K562 (cell line): ENCODE results near the gene GP2. TPM values are rescaled to one million over a fixed set of nuclear protein-coding genes. Genes with fewer than 3 reads are reported as not detected.

ENCODE experiments used
- ATAC-seq: fragments of 200-7000 bp; cut with Tn5 transposase; 3 replicates; pipeline ENCODE4 v1.9.1; 2020; ENCODE audit warnings: moderate library complexity
- BruUV-seq: library from RNA; stranded (reverse); fragments of 400-500 nt; replicated peaks from 2 replicates; lab custom pipeline; 2021; lab: Mats Ljungman, UMichigan
- CTCF ChIA-PET: fragments of 300-600 bp; formaldehyde crosslinking; extraction: SDS; loops from one replicate; lab custom pipeline; 2021; ENCODE audit warnings: low intra/inter-chr PET ratio; lab: Yijun Ruan, JAX
- POLR2A ChIA-PET: fragments of 300-600, 350-650 bp; sonication (Branson Sonifier 250); formaldehyde crosslinking; extraction: SDS; loops from one replicate; lab custom pipeline; 2021; ENCODE audit warnings: antibody characterized with exemption, inconsistent platforms; lab: Yijun Ruan, JAX
- DNase-seq, 4 experiments: peaks; one replicate each; pipeline versions ENCODE4 v3.0.0 to v3.0.0-alpha.2; 2011 to 2018; ENCODE audit warnings: low spot score in 3 of 4, mixed read lengths in 3 of 4; ENCODE audit errors: extremely low read depth in 1 of 4
- FAIRE-seq: peaks from 2 replicates; lab custom pipeline; 2011; peaks lifted over from hg19 to GRCh38; lab: Jason Lieb, UNC
- H2AFZ ChIP-seq: 2 replicates; pipeline ENCODE4 v1.6.0; 2011; ENCODE audit warnings: low read depth, low read length, control low read depth, inconsistent platforms
- H3K27ac ChIP-seq: fragments of 200-600 bp; 3 replicates; pipeline ENCODE4 v1.8.0; 2011; ENCODE audit warnings: low read depth, mild to moderate bottlenecking, control low read depth, inconsistent platforms, low read length, moderate library complexity, mixed read lengths; ENCODE audit errors: extremely low read depth
- H3K27me3 ChIP-seq, 2 experiments: fragments of 300-600 bp in 1 of 2; 2 replicates in 1 of 2; 3 replicates in 1 of 2; pipeline versions ENCODE4 v1.6.0 to v1.8.0; 2011; ENCODE audit warnings: inconsistent platforms in 2 of 2, low read length in 2 of 2, mild to moderate bottlenecking in 1 of 2, mixed read lengths in 1 of 2, moderate library complexity in 1 of 2; ENCODE audit not compliant: control insufficient read depth in 2 of 2, insufficient read depth in 2 of 2
- H3K36me3 ChIP-seq: fragments of 300-600 bp; 3 replicates; pipeline ENCODE4 v1.8.0; 2011; ENCODE audit warnings: mild to moderate bottlenecking, low read length, inconsistent platforms; ENCODE audit not compliant: control insufficient read depth, insufficient read depth
- H3K4me1 ChIP-seq, 2 experiments: fragments of 200-600 bp in 1 of 2; replicated peaks in 1 of 2; 2 replicates in 1 of 2; 3 replicates in 1 of 2; pipeline versions ENCODE4 v1.5.1 to v1.8.0; 2011; ENCODE audit warnings: inconsistent platforms in 2 of 2, low read length in 2 of 2, mild to moderate bottlenecking in 1 of 2, mixed read lengths in 1 of 2, moderate library complexity in 1 of 2; ENCODE audit not compliant: control insufficient read depth in 2 of 2, insufficient read depth in 2 of 2
- H3K4me2 ChIP-seq: 2 replicates; pipeline ENCODE4 v1.6.1; 2011; ENCODE audit warnings: low read length, control low read depth, inconsistent platforms, mixed read lengths; ENCODE audit not compliant: insufficient read depth
- H3K4me3 ChIP-seq: fragments of 200-600 bp; sonication (generic), shearing (Covaris generic); 2 replicates; pipeline ENCODE4 v1.5.1; 2016; ENCODE audit warnings: control low read depth, inconsistent platforms
- H3K79me2 ChIP-seq: fragments of 200-600 bp; 3 replicates; pipeline ENCODE4 v1.8.0; 2011; ENCODE audit warnings: low read length, inconsistent platforms; ENCODE audit not compliant: control insufficient read depth, insufficient read depth
- H3K9ac ChIP-seq, 2 experiments: 2 replicates each; pipeline versions ENCODE4 v1.6.0 to v1.6.1; 2011; ENCODE audit warnings: low read depth in 2 of 2, low read length in 2 of 2, control low read depth in 1 of 2, inconsistent platforms in 1 of 2, mild to moderate bottlenecking in 1 of 2, mixed read lengths in 1 of 2; ENCODE audit not compliant: insufficient read depth in 1 of 2
- H3K9me1 ChIP-seq: one replicate; pipeline ENCODE4 v1.6.0; 2011; ENCODE audit warnings: inconsistent platforms, mild to moderate bottlenecking, low read length, moderate library complexity; ENCODE audit not compliant: control insufficient read depth, insufficient read depth
- H3K9me3 ChIP-seq: replicated peaks from 2 replicates; pipeline ENCODE4 v1.5.1; 2011; ENCODE audit warnings: low read depth, low read length, inconsistent platforms; ENCODE audit not compliant: control insufficient read depth, insufficient read depth
- H4K20me1 ChIP-seq: replicated peaks from 2 replicates; pipeline ENCODE4 v1.6.1; 2011; ENCODE audit warnings: low read length, inconsistent platforms, mixed read lengths; ENCODE audit not compliant: control insufficient read depth, insufficient read depth
- ESRRA ChIP-seq: fragments of 450-650 bp; IDR thresholded peaks from 2 replicates; pipeline ENCODE4 v1.6.1; 2014; ENCODE audit warnings: low read depth, mild to moderate bottlenecking, moderate library complexity, borderline replicate concordance
- WGBS: fragments of 100-300 bp; shearing (Covaris generic); methylation state at CpG from one replicate; pipeline ENCODE4 v1.1.6; 2016; ENCODE audit warnings: low coverage, mixed read lengths; ENCODE audit not compliant: insufficient coverage; ENCODE audit errors: missing lambda C conversion rate; 5-methylcytosine and 5-hydroxymethylcytosine counted together
- in situ Hi-C: fragments of 300-500 bp; cut with MboI; formaldehyde crosslinking; loops from 4 replicates; pipeline ENCODE4 v1.15.0; 2018; ENCODE audit warnings: inconsistent platforms, mixed read lengths
- intact Hi-C: fragments of 100-400 bp; cut with micrococcal nuclease; formaldehyde crosslinking; loops from 2 replicates; pipeline ENCODE4 v1.14.2; 2022
- polyA plus RNA-seq, 8 experiments: library from polyadenylated mRNA; depleted of rRNA in 4 of 8; stranded (reverse) in 5 of 8; unstranded in 3 of 8; fragments of >200 nt; fragmentation: Nextera tagmentation in 2 of 8; fragmentation: Illumina TruSeq in 1 of 8; extraction: Ambion mirVana in 2 of 8; extraction: Trizol in 1 of 8; gene quantifications; 2 replicates each; pipeline versions ENCODE4 v1.2.1 to v1.2.3, GENCODE V29; 2011 to 2014; ENCODE audit warnings: inconsistent platforms in 1 of 8, missing spikeins in 1 of 8
- total RNA-seq, 7 experiments: library from RNA; depleted of rRNA in 6 of 7; stranded (reverse); fragments of >200 nt in 6 of 7; fragmentation: Illumina TruSeq in 2 of 7; extraction: Trizol in 2 of 7; gene quantifications; 2 replicates each; pipeline versions ENCODE4 v1.2.1 to v1.2.3, GENCODE V29; 2011 to 2021; ENCODE audit warnings: low replicate concordance in 1 of 7
- TF ChIP-seq, protein P1 (sequence below), 3 experiments: IDR thresholded peaks in 2 of 3; conservative IDR thresholded peaks in 1 of 3; 2 replicates each; pipeline ENCODE4 v1.5.1; 2011 to 2012; ENCODE audit warnings: low read length in 3 of 3, mild to moderate bottlenecking in 3 of 3, control low read depth in 2 of 3, improper control_type of control experiment in 1 of 3, inconsistent platforms in 1 of 3, low read depth in 1 of 3, mixed read lengths in 1 of 3, moderate library complexity in 1 of 3; ENCODE audit not compliant: insufficient read depth in 2 of 3

GP2 gene
- total and polyA plus RNA-seq, 9 of the 15 experiments (the other 6 are each of a cell fraction or from before 2014, with no cell fraction given) = 5.9 TPM; not detected in 8

DNA sequence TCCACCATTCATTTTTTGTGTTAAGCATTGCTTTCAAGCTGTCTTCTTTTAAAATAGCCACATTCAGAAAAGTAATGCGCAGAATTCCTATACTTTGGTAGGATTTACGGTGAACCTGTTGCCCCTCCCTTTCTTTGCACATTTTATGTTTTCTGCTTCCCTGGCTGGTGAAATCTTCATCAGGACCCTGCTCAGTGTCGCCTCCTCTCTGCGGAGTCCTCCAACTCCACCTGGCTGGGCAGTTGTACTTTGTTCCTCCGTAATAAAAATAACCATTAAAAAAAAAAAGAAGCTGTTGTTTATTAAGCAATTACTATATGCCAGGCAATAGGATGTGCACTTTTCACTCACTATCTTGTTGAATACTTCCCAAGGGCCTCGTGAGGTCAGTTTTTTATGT, 22.3 kb upstream of the GP2 start:
- Histone ChIP-seq H3K27ac (no peak overlapping the region), H3K4me1 (peaks cover 0 to 8% of the 10 kb centered on the region in 2 experiments; a peak in 1 of 5 replicates), H2AFZ (no peak overlapping the region), H3K27me3 (peaks cover 2 to 19% of the 10 kb centered on the region in 2 experiments; a peak in 3 of 5 replicates), H3K9me1 (no peaks in the 10 kb centered on the region), H4K20me1 (0 out of 2 replicates have a peak, but pooled peaks cover 6% of the 10 kb centered on the region), H3K9me3 (no peaks in the 10 kb centered on the region), H3K4me2 (no peak overlapping the region), H3K36me3 (no peaks in the 10 kb centered on the region)
- FAIRE-seq (no peak), ATAC-seq (peak; percentile 41; the same call in 1 of the 3 replicates), DNase-seq (peak; percentile 5 to 28 (median 16))
- intact Hi-C loops = no loop called here
- CTCF ChIA-PET = no interaction called here
- WGBS = 7% methylated on average over 6 of the region's 6 CpGs
- no TSS peak for BruUV-seq
- no peak for TF ChIP-seq ESRRA
- TF ChIP-seq, protein P1, sequence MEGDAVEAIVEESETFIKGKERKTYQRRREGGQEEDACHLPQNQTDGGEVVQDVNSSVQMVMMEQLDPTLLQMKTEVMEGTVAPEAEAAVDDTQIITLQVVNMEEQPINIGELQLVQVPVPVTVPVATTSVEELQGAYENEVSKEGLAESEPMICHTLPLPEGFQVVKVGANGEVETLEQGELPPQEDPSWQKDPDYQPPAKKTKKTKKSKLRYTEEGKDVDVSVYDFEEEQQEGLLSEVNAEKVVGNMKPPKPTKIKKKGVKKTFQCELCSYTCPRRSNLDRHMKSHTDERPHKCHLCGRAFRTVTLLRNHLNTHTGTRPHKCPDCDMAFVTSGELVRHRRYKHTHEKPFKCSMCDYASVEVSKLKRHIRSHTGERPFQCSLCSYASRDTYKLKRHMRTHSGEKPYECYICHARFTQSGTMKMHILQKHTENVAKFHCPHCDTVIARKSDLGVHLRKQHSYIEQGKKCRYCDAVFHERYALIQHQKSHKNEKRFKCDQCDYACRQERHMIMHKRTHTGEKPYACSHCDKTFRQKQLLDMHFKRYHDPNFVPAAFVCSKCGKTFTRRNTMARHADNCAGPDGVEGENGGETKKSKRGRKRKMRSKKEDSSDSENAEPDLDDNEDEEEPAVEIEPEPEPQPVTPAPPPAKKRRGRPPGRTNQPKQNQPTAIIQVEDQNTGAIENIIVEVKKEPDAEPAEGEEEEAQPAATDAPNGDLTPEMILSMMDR (IDR thresholded peaks at IDR 0.05 in 2 of 3, conservative IDR thresholded peaks at IDR 0.05 in 1 of 3; ENCODE audit: insufficient read depth in 2 of 3, low read depth in 1 of 3, low read length in 3 of 3) = peak; percentile 40 to 47 (median 45); a peak in 5 of 6 replicates
- TF ChIP-seq, all 486 proteins: peak for 1
- no peak overlapping the region for H3K4me3 ChIP-seq
- in situ Hi-C loops = no loop called here
- H3K9ac ChIP-seq = no peak overlapping the region
- H3K79me2 ChIP-seq = no peaks in the 10 kb centered on the region
- POLR2A ChIA-PET = no interaction called here
